Measurements from ENCODE around the gene ORM2.

DNA sequence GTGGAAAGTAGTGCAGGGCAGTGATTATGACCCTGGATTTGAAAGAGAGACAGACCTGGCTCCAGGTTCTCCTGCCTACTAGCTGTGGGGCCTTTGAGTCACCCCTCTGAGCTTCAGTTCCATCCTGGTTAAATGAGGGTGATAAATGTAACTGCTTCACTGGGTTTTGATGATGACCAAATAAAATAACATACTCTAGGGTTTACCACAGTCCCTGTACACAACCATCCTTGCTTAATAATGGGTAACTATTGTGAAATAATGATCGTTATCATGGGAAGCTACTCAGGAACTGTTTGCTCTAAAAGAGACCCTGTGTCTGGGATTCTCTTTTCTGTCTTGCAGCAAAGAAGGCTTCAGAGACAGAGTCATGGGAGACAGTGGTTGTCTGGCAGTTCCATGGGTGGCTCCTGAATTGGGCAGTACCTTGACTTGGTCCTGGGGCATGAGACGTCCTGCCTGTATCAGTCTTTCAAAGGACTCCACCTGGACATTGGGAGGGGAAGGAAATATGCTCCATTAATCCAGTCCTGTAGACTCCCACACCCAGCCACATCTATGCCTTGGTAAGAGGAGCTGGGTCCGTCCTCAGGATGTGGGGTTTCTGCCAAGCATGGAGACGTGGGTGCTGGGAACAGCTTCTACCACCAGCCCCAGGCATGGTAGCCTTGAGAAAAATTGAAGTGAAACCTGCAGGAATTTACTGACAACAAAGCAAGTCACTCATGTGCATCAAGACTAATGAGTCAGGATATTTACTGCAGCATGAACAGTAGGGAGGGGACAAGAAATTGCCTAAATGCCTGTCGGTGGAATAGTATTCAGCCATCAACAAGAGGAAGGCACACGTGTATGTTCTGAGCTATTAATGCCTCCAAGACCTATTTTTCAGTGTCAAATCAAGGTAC, 34.7 kb downstream of the ORM2 start:
- TF ChIP-seq, protein P1, sequence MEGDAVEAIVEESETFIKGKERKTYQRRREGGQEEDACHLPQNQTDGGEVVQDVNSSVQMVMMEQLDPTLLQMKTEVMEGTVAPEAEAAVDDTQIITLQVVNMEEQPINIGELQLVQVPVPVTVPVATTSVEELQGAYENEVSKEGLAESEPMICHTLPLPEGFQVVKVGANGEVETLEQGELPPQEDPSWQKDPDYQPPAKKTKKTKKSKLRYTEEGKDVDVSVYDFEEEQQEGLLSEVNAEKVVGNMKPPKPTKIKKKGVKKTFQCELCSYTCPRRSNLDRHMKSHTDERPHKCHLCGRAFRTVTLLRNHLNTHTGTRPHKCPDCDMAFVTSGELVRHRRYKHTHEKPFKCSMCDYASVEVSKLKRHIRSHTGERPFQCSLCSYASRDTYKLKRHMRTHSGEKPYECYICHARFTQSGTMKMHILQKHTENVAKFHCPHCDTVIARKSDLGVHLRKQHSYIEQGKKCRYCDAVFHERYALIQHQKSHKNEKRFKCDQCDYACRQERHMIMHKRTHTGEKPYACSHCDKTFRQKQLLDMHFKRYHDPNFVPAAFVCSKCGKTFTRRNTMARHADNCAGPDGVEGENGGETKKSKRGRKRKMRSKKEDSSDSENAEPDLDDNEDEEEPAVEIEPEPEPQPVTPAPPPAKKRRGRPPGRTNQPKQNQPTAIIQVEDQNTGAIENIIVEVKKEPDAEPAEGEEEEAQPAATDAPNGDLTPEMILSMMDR (IDR thresholded peaks at IDR 0.05), result no peak
- no peak for TF ChIP-seq POLR2A (IDR thresholded peaks at IDR 0.05)
- no peak for TF ChIP-seq EP300 (IDR thresholded peaks at IDR 0.05)
